CD4-positive, alpha-beta T cell treated with Interleukin-10 for 1 hour (primary cell): ENCODE measurements around the gene SSBP2.

Experiments used
- DNase-seq: peaks from one replicate; pipeline ENCODE4 v3.0.0-alpha.2; 2020

The SSBP2 gene

DNA sequence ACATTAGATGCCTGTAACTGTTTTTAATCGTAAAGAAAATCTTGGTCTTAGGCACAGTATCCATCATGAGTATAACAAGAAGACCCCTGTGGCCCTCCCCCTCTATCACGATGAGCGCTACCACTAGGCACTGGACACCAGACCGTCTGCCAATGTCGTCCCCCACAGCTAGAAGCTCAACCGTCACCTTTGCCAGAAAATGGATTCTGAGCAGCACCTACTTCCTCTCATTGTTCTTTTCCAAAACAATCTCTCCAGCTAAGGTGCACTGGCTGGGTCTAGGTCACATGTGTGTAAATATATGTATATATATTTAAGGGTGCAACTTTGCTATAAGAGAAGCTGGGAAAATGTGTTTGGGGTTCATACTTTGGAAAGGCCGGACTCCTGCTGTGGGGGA, 15.7 kb upstream of the SSBP2 start:
- DNase-seq: no peak

DNA sequence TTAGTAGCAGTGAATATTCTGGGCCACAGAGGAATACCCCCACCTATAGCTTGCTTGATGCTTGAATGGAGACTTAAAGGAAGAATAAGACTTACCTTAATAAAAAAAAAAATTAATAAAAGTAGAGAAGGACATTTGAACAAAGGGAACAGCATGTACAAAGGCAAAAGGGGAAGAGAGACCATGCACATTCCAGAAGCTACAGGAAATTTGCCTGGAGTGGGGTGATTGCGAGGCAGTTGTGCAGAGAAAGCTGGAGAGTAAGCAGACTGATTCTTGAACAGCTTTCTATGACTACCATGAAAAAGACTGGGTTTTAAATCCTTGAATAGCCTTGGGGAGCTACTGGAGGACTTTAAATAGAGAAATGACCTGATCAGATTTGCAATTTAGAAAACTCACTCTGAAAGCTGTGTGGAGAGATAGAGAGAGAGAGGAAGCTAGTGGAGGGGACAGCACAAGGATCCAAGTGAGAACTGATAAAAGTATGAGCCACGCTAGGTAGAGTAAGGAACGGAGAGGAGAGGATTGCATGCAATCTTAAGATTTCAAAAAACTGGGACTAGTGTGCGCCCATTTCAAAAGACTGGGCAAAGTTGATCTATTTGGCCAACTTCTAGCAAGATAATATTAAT, 12.5 kb upstream of the SSBP2 start:
- DNase-seq: no peak

DNA sequence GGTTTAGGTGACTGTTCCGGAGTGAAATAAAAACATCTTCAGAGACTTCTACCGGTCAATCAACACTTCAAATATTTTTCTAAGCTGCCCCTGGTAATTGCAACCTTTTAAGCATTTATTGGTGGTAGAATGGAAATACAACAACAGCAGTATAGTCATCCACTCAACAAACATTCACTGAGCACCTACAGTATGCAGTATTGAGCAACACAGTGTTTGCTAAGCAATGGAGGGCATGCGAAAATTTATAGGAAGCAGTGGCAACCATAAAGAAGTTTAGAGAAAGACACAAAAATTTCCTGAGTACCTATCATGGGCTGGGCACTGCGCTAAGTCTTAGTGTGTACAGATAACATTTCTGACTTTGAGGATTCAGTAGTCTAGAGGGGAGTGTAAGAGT, 12.0 kb upstream of the SSBP2 start:
- DNase-seq: no peak

DNA sequence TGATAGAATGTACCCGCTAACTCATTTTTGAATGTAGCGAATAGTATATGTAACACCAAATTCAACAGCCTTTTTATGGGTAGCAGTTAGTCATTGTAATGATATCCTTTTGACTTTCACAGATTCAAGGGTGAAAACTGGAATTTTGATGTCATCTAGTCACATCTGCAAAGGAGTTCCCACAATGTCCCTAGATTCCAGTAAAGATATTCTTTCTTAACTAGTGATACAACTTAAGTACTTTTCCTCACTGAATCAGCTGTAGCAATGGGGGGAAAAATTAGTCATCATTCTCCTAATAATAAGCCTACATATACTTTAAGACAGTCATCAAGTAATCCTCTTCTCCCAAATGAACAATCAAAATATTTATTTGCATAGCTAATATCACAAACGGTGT, 11.5 kb upstream of the SSBP2 start:
- no peak for DNase-seq

DNA sequence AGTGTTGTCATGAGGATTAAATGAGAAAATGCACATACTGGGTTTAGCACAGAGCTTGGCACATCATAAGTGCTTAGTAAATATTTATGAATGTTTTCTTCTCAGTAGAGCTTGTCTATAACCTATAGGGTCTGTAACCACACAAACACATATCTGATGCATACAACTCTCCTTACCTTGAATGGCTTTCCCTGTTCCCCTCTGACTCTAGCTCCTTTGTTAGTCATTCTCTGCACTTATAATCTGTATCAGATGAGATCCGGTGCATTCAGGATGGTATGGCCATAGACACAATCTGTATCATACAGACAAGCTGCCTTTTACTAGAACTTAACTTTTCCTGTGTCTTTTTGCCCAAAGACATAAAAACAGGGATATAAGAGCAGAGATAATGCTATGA, 11.1 kb upstream of the SSBP2 start:
- DNase-seq: no peak

DNA sequence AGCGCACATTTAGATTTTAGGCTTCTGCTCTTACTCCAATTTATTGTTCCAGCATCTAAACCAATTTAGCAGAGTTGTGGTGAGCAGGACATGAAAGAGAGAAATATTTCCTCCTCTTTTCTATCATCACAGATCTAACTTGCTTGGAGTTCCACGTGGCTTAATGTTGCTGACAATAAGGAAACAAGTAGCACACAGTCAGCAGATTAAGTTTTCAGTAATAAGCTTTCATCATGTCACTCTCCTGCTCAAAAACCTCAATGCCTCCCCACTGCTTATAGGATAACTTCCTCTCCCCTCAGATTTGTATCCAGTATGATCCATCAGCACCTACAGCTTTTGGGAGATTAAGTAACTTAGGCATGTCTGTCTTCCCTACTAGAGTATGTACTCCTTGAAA, 10.4 kb upstream of the SSBP2 start:
- no peak for DNase-seq

DNA sequence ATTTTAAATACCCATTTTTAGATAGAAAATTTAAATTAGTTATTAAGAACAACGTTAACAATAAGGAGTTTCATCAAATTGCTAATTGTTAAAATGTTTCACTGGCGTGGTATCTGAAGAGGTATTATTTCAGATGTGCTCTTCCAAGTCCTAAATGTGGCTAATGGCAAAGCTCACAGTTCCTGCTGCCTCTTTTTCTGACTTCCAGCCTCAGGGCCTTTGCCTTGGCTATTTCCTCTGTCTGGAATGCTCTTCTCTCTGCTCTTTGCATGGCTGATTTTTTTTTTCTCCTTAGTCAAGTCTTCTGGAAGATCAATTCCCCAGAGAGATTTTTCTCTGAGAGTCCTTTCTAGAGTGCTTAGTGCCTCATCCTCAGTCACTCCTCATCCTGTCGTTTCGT, 9.6 kb upstream of the SSBP2 start:
- DNase-seq: no peak

DNA sequence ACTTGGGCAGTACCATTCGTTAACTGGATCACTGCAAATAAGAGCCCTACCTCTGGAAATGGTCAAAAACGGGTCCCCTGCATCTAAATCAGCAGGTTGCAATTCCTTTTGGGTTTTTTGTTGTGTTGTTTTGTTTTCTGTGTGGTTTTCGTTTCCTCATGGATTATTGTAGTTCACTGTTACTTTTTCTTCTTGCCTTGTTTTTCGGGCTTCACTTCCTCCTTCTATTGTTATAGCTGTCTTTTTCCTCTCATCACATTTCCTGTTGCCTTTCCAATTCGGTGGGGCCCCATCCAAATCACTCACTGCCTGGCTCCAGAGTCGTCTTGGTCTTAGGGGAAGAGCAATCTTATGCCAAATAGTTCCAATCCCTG, 8.7 kb upstream of the SSBP2 start:
- no peak for DNase-seq

DNA sequence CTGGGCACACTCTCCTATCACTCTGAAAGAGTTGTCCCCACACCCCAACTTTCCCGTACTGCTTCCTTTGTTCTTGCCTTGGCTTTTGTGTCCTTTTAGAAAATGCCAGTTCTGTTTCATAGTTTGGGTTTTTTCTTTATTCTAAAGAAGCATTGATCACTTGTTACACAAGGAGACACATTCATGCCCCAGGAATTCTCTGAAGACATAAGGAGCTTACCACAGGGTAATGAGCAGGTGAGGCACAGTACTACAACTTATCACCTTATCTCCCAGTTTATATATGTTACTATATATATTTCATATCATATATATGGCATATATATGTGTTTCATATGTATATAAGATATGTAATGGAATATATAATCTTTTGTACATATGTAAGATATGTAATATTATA, 6.5 kb upstream of the SSBP2 start:
- DNase-seq: no peak

DNA sequence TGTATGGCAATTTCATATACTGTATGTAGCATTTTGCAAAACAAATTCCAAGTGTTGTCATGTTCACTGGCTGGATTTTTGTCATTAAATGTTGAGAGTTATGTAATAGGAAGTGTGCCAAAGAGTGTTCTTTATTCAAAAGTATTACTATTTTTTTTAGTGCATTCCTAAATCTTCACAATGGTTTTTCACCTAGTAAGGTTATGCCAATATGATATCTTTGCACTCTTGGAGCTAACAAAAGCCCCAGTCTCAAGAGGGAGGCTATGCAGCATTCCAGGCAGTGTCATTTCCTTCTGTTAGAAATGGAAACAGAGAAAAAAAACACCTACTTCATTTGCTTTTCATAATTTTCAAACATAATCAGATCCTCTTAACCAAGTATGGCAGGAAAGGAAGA, 5.1 kb upstream of the SSBP2 start:
- DNase-seq: no peak

DNA sequence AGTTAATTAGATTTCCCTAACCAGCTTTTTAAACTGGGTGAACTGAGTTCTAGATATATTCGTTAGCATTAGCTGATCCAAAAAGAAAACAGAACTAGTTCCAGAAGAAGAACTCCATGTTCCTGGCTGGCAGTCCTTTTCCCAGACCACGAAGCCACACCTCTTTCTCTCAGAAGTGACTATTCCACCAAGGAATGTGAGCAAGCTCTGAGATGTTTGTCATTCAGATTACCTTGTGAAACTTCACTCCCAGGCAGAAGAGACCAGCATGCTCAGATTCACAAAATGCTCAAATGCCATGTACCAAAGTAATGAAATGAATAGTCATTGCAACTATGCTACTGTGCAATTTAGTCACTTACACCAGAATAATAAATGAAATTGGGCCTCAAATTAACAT, 4.4 kb upstream of the SSBP2 start:
- no peak for DNase-seq

DNA sequence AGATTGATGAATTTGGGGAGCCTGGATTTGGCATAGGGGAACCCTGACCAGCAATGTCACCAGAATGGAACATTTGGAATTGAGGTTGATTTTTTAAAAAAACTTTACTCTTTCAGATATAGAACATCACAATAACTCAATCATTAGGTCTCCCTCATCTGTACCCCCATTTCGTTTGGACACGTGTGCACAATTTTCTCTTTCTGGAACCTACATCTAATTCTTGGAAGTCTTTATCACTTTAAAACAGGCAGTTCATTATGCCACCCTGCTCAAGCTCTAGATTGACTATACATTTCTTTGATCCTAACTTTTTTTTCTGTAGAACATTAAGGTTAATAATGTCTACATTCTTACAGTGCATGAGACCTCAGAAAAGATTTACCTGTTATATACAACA, 3.7 kb upstream of the SSBP2 start:
- no peak for DNase-seq

DNA sequence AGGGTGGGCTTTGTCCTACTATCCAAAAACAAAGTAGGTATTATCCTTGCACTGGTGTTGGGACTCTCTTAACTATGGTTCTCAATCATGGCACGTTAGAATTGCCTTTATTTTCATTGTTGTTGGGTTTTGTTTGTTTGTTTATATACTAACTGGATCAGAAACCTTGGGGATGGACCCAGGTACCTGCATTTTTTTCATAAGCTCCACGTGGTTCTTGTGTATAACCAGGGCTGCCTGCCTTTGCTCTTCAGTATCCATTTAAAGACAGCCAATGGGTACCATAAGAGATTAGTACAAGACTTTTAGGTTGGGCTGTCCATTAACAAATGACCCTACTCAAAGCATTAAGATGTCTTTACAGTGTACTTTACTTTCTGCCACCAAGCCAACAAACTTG, 2.5 kb upstream of the SSBP2 start:
- DNase-seq: no peak

DNA sequence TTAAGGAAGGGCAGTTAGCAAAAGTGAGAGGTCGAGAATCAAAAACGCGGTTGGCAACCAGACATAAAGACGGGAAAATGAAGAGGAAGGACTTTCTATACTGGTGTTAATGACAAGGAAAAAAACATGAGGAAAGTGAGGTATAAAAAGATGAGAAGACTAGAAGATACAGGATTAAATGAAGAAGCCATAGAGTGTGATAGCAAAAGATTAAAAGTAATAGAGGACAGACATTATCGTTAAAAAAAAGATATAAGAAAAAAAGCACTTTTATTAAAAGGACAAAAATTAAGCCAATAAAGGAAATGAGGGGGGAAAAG, 1.7 kb upstream of the SSBP2 start:
- no peak for DNase-seq

DNA sequence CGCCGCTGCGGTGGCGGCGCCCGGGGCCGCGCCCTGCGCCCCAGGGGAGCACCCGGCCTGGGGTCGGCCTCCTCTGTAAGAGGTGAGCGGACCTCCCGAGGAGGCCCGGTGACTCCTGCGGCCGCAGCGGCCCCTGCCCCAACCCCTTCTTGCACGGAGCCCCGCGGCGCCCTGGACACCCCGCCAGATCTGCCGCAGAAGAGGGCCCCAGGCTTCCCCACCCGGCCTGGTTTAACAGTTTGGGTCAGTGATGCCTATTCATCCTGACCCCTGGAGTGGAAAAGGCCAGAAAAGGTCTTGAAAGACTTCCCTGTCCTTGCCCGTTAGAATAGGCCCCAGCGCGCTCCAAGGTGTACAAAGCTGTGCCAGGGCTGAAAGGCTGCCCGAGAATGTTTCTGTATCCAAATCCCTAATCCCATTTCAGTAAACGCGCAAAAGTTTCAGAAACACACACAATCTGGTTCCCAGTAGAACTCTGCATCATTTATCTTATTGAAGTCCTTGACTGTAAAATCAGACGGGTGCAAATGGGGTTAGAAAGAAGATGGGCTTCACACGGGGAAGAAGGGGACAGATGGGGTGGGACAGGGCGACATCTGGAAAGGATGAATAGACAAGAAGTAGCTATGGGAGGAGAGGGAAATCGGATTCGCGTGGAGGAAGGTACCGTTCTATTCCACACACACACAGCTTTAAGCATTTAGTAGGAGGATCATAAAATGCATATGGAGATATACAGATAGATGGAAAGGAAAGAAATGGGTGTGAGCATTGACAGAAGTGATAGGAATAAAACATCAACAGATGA, 1.1 kb upstream of the SSBP2 start:
- no peak for DNase-seq

DNA sequence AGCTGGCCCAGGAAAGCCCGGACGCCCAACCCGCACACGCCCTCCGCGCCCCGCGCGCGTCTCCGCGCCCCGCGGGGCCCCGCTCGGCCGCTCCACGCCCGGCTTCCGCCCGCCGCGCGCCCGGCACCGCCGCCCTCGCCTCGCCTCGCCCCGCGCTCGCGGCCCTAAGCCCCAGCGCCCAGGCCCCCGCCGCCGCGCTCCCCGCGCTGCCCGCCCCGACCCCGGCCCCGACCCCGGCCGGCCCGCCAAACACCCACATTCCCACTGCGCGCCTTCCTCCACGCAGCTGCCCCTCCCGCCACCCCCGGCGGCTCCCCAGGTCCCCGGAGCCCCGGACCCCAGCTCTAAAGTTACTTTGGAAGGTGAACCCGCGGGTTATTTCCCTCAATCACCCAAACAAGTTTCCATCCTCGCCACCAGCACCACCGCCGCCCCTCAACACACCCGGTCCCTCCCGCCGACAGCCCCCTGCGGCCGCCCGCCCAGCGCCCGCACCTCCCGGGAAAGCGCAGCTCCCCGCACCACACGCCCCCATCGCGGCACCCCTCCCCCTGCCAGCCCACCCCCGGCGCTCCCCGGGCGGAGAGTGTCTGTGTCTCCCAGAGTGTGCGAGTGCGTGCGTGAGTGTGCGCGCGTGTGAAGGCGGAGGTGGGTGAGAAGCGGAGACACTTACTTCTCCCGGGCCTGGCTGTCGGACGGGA, 439 bp downstream of the SSBP2 start:
- DNase-seq: peak; percentile 32

DNA sequence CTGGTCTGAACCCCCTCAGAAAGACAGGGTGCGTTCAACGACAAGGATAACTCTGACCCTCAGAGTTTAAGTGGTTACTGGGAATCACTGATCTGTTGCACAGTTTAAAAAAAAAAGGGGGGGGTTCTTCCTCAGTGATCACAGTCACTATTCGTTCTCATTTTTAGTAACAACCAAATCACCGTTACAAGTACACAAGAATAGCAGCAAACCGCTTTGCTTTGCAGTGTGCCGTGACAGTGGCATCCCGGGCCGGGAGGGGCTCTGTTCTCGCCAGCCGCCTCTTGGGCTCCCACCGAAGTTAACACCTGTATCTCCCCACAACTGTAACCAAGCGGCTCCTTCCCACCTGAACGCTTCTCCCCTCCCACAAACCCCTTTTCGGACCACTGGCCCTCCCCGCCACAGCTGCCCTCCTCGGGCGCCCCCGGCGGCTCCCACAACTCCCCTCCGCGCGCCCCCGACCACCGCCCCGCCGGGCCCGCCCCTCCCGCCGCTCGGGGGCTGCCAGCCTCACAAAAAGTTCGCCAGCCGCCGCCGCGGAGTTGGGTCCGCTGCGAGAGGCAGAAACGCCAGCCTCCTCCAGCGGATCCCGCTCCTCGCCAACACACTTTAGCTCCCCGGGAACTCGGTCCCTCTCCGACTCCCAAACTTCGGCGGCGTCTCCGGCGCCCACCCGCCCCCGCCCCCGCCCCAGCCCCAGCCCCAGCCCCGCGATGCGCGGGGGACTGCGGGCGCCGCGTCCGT, 1.2 kb downstream of the SSBP2 start:
- peak; percentile 48 for DNase-seq

DNA sequence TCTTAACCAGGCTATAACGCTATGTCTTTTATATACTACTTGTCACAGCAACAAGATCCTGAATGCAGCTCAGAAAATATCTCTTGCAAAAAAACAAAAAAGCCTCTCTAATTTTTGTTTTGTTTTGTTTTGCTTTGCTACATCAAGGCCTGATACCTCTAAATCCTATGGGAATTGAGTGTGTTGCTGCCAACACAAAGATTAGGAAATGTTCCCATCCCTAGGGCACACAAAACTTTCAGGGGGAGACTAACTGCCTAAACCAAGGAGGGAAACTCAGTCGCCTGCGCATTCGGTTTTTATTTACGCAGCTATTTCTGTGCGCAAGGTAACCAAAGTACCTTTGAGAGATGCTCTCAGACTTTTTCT, 1.7 kb downstream of the SSBP2 start:
- no peak for DNase-seq

DNA sequence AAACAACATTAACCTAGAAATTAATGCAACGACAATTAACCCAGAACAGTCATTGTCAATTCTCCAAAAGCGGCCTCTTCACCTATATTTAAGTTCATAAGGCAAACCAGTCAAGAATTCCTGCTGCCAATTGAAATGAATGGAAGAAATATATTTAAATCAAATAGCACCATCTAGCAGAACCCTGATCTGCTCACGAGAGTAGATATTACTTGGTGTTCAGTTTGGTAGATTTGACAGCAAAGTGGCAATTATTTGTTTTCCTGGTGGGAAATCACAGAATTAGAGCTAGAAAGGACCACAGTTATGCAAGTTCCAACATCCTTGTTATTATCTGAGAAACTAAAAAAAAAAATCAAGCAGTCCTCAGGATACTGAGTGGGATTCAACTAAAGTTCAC, 2.3 kb downstream of the SSBP2 start:
- DNase-seq: no peak

DNA sequence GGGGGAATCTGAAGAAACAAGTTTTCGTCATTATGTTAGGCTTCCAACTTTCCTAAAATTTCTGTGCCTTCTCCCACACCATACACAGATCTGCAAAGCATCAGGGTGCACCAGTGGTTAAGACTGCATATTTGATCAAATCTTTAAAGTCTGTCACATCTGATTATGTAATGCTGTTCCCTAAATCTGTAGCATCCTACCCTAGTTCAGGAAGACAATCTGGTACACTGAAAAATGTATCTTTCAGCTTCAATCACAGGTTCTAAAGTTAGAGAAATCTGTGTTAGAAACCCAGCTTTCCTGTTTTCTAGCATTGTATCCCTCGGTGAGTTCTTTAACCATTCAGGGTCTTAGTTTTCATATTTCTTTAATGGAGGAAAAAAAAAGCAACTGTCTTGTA, 3.9 kb downstream of the SSBP2 start:
- no peak for DNase-seq

DNA sequence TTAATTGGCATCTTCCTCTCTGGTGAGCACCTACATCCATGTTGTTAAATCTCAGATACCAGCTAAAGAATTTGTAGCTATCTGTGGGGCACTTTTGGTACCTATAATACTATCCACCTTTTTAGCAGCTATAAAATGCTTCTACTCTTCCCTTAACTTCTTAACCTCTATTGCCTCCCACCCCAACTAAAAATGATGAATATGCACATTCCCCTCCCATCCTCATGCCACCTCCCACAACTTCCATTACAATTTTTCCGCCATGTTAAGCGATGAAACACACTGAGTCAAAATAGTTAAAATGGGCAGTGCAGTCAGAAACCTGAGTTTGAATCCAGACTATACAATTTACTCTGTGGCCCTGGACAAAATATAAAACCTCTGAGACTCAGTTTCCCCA, 10.1 kb downstream of the SSBP2 start:
- DNase-seq: no peak

DNA sequence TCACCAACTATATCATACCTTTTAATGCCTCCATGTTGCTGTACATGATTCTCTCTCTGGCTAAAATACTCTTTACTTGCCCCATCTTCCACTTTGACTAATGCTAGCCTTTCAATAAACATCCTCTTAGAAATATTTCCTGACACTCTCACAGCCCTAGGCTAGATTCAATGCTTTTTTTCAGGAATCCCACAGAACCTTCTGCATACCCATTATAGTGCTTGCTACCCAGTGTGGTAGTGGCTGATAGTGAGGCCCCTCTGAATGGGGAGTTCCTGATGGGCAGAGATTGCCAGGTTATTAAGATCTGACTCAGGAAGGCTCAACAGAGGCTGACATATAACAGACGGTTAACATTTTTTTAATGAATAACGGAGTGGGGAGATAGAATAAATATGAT, 11.6 kb downstream of the SSBP2 start:
- no peak for DNase-seq

DNA sequence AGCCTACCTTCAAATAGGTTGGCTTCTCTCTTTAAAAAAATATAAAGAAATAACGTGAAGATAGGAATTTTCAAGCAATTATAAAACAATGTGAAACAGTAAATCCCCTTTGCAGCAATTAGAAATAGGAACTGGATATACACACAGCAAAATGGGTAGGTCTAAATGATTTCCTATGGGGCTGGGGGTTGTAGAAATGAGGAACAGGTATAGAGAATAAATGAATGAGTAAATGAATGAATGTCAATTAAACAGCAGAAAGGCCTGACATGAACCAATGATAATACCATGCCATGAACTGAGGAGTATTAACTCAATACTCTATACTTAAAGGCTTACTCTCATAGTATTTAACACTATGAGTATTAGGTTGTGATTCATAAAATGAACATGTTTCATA, 21.6 kb downstream of the SSBP2 start:
- no peak for DNase-seq

DNA sequence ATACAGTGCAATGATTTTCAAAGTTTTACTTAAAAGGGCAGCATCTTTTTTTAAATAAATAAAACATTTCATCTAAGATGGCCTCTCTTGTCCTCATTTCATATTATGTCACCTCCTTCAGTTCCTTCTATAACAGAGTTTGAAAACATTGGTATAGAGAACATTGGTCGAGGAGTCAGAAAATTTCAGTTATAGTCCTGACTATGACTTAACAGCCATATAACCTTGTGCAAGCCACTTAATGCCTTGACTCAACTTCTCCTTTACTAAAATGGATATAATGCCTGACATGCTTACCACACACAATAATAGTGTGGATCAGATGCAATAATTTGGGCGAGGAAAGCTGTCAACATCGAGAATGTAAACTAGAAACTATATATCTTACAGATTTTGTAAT, 22.6 kb downstream of the SSBP2 start:
- DNase-seq: no peak
